NAMALWA (cell line): ENCODE results near the gene CRISPLD2.

Experiments used
- DNase-seq: peaks from one replicate; pipeline ENCODE4 v3.0.0-alpha.2; 2015; ENCODE audit warnings: low spot score

Gene CRISPLD2

DNA sequence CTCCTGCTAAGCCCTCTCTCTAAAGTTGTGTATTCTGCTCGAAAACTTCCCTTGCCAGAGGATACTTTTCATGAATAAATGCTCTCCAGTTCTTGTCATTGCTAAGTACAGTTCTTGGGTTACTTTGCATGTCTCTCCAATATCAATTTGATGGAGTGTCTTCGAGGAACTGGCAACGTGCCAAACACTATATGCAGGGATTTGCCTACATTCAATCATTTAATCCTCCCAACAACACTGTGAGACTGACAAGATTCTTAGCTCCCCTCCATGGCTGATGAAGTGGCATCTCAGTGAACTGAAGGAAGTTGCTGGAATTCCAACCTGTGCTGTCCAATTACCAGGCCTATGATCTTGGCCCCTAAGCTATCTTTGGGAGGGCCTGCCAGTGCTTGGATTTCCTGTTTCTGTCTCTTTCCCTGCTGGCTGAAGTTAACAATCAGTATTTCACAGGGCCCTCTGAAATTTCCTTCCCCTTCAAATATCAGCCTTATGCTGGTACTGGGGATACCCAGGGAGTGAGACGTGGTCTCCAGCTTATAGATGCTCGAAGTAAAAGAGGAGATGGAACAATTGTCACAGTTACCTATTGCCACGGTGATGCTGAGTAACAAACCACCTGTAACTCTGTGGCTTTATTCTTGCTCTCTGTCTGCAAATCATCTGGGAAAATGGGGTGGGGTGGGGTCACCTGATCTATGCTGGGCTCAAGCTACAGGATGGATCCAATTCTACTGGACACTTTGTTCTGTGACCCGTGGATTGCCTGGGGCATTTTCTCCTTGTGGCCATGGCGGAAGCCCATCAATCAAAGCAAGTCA, 19.4 kb upstream of the CRISPLD2 start:
- DNase-seq = no peak

DNA sequence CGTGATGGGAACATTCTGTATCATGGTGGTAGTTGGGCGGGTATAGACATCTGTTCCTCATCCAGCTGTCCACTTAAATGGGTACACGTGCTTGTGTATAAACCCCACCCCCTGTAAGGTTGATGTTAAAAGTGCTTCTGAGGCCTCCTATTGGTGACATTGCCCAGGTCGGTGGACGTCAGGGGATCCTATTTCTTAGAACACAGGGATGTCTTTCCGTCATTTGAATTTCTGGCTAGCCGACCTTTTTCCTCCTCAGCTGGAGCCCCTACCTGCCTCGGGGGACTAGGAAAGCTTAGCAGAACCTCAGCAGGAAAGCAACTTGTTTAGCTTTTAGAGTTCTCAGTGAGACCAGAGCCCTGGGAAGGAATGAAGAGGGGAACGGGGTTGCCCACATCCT, 16.6 kb upstream of the CRISPLD2 start:
- DNase-seq = no peak

DNA sequence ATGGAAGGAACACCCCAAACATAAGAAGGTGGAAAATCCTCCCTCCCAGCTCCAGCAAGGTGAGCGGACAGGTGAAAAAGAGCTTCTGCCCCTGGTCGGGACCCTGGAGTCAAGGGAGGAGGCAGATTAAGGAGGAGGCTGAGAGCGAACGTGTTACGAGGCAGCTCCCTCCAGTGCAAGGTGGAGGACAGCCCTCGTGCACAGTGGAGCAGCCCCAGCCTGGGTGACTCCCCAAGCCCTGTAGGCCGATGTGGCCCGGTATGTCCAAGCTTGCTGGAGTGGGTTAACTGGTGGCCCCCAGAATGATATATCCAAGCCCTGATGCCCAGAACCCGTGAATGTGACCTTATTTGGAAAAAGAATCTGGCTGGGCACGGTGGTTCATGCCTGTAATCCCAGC, 15.5 kb upstream of the CRISPLD2 start:
- DNase-seq = no peak

DNA sequence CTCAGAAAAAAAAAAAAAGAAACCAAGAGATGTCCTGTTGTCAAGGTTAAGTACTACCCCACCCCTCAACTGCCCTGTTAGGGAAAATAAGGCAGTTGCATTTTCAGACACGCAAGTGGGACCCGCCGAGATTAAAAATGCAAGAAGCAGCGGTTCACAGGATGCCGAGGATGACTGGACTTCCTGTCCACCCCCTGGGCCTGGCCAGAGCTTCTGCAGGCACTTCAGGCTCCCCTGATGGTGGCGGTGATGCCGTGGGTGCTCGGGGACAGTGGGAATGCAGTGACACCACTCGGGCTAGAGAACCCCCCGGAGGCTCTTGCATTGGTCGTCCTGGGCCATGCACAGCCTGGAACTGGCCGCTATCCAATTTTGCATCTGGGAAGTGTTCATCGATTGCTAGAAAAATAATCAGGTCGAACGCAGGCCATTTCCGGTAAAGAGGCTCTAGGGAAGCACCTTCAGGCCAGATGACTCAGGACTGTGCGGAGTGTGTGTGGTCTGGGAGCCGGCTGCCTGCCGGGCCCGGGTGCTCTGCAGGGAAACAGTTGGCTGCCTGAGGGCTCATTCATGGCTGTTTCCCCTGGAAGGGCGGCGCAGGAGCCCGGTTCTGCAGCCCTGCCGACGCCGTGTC, 13.4 kb upstream of the CRISPLD2 start:
- no peak for DNase-seq

DNA sequence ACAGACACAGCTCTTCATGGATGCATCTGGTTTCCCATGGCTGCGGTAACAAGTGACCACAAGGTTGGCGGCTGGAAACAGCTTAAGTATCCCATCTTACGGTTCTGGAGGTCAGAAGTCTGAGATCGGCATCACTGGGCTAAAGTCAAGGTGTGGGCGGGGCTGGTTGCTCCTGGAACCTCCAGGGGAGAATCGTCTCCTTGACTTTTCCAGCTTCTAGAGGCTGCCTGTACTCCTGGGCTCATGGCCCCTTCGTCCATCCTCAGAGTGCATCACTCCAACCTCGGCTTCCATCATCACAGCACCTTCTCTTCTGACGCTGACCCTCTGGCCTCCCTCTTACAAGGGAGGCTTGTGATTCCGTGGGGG, 12.9 kb upstream of the CRISPLD2 start:
- no peak for DNase-seq

DNA sequence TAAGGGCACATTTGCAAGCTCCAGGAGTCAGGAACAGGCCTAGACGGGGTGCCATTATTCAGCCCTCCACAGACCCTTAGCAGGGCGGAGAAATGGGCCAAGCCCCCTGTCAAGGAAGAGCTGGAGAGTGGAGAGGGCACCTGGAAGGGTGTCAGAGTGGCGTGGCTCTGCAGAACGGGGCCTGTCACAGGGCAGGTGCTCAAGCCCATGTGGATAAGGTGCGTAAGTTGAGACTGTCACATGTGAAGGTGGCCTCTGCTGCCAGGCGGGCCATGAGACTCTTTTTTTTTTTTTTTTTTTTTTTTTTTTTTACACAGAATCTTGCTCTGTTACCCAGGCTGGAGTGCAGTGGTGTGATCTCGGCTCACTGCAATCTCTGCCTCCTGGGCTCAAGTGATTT, 12.0 kb upstream of the CRISPLD2 start:
- no peak for DNase-seq

DNA sequence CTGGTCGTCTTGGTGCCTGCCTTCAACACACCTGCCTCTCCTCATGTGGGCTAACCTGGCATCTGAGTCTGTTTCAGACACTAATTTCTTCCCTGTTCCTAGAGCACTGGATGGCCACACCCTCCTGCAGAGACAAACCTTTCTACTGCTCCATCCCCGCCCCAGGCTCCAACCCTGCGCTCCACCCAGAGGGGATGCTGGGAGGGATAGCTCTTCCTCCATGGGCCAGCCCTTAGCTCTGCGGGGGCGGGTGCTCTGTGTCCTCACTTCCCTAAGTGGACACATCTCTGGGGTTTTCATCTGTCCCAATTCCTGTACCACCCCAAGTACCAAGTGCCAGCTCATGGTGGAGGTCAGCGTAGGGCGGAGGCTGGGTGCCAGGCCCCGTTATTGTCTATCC, 11.0 kb upstream of the CRISPLD2 start:
- no peak for DNase-seq

DNA sequence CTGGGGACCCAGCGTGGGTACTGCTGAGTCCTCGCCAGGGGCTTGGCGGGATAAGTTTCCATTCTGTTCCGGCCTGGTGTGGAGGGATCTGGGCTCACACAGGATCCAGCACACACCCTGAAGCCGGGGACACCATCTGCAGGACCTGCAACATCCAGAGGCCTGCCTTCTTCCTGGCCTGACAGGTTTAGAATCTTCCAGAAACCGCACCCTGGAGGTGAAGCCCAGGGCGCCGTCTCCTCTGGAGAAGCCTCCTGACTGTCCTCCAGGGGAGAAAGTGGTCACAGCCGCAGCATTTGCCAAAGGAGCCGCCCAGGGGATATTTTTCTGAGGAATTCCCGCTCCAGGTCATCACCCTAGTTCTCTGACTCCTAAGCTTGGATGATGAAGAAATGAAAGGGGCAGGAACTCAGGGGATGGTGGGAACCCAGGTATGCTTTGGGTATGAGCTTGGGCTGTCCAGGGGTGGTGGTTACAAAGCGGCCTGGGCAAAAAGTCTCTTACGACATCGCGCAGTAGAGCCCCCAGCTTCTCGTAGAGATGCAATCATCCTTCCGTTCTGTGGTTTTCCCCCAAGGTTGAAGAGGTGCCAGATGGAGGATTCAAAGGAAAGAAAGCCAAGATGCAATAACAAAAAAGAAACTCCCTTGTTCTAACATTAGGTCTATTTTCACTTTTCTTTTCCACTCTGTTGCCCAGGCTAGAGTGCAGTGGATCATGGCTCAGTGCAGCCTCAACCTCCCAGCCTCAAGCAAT, 9.1 kb upstream of the CRISPLD2 start:
- DNase-seq = no peak

DNA sequence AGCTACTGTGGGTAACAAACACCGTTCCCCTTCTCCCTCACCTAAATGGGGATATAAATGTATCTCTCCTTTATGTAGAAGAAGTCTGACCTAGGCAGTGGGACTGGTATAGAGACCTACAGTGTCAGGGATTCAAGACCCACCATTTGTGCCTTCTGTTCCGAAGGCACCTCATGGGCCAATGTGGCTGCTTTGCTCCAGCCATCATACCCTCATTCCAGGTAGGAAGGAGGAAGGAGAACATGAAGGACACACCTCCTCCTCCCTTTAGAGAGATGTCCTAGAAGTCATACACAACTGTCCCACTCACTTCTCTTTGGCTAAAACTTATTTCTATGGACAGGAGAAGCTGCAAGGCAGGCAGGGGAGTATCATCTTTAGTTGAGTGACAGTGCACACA, 8.3 kb upstream of the CRISPLD2 start:
- DNase-seq = no peak

DNA sequence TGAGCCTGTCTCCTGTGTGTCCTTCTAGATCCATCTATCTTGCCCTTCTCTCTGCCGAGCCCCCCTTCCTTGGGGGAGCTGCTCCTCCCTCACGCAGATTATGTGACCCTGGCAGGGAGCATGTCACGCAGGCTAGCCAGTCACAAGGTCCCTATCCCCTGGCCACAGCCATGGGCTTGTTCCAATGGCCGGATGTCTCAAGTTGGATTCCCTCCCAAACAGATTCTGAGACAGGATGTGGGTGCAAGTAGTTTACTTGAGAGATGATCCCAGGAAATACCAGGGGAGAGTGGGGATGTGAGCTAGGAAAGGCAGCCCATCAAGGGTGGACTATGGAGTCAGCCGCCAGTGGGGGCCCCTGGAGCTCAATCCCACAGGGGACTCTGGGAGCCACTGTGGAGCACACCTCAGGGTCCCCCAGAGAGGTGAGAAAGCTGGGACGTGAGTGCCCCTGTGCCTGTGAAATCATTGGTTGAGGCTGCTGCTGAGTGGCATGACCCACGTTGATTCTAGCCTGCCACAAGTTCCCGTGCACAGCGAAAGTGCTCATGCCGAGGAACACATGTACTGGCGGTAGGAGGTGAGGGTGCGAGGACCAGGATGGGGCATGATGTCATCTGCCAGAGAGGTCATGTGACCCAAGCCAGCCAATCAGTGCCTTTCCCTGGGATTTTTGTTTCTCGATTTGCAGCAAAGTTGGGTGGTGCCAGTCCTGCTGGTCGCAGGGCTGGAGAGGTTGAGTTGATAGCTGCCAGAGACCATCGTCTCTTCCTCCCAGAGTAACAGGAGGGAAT, 6.4 kb upstream of the CRISPLD2 start:
- no peak for DNase-seq

DNA sequence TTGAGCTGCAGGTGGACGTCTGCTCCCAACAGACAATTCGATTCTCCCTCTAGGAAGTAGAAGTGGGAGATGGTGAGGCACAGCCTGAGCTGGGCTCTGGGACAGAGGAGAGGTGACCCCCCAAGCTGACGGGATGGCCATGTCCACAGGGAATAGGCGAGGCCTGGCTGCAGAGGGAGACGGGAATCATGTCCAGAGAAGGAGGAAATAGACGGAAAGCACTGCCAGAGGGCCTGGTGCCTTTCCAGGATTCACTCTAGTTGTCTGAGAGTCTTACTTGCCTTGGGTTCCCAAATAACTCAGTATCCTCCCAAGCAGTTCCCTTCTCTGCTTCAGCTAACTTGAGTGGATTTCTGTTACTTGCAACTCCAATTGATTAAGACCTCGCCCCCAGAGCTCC, 4.3 kb upstream of the CRISPLD2 start:
- DNase-seq = no peak

DNA sequence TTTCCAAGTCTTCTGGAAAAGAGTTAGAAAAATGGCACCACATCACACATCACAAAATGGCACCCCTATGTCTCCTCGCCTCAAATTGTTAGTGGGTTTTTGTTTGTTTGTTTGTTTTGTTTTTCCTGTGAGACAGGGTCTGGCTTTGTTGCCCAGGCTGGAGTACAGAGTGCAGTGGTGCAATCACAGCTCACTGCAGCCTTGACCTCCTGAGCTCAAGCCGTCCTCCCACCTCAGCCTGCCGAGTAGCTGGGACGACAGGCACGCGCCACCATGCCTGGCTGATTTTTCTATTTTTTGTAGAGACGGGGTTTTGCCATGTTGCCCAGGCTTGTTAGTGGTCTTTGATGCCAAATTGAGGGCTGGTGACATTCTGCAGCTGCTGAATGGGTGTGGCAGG, 3.8 kb upstream of the CRISPLD2 start:
- no peak for DNase-seq

DNA sequence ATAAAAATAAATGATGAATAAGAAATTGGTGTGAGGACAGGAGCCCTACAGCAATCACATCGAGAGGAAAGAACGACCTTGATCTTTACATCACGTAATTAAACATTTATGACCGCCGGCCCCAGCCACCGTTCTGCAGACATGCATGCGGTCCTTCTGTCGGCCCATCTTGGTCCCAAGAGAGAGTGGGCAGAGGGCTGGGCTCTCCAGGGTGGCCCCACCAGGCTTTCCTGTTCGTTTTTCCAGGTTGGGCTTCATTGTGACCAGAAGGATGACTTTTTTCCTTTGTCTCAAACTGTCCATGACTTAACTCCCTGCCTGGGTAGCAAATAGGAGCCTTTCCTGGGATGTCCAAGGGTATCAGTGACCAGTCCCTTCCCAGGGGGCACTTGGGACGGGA, 3.3 kb upstream of the CRISPLD2 start:
- DNase-seq = no peak

DNA sequence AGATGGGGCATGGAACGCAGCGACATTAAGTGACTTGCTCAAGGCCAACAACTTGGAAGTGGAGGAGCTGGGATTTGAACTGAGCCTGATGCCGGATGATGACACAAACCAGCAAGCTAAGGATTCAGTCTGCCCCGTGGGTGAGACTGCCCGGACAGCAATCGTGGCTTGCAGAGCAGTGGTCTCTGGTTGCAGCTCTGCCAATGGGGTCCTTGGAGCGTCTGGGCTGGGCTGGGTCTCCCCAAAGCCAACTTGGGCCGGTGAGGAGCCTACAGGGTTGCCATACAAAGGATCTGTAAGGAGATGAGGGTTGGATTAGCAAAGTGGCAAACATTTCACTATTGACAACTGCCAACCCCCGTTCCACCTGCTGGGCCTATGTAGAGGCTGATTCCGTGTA, 2.6 kb upstream of the CRISPLD2 start:
- DNase-seq = no peak

DNA sequence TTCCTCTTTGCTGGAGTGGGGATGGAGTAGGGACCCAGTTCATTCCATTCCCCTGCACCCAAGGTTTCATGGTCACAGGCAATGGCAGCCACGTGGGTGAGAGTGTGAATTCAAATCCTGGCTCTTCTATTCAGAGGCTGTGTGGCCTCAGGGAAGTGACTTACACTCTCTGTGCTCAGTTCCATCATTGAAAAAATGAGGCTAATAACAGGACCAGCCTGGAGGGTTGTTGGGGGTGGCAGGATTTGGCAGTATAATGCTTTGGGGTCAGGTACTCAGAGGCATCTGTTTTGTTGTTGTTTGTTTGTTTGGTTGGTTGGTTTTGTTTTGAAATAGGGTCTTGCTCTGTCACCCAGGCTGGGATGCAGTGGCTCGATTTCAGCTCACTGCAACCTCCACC, 2.2 kb upstream of the CRISPLD2 start:
- DNase-seq = no peak

DNA sequence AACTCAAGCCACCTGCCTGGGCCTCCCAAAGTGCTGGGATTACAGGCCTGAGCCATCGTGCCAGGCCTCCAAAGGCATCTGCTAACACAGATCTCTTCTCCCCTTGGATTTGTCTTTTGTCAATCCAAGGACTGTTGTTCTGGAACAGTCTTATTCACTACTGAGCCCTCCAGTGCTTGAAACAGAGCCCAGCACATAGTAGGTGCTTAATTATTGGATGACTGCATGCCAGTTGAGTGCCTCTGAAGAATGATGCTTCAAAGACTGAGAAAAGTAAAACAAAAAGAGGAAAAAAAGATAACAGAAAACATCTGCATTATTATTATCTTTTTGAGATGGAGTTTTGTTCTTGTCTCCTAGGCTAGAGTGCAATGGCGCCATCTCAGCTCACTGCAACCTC, 1.7 kb upstream of the CRISPLD2 start:
- DNase-seq = no peak

DNA sequence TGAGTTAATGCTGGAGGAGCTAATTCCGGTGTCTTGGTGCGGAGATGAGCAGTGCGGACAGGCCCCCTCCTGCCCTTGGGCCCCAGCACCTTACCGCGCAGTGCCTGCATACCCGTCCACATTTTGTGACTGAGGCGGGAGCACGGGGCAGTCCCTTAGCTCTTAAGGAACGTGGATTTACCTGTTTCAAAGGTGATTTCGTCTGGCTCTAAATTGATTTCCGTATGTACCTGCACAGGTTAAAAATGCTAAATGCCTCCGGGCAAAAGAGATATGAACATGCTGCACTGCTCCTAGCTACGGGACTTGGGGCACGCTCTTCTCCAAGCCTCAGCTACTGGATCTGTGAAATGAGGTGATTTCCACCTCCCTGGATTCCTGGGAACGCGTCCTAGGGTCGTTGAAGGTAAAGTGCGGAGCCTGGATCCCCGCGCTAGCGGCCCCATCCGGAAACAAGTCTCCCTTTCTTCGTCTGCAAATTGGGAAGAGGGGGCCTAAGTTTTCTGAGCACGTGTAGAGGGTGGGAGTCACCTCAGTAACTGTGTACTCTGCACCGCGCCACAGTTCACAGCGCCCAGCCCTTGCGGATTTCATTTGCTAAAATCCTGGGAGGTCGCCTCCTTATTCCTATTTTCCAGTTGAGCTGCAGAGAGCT, 669 bp upstream of the CRISPLD2 start:
- DNase-seq = no peak

DNA sequence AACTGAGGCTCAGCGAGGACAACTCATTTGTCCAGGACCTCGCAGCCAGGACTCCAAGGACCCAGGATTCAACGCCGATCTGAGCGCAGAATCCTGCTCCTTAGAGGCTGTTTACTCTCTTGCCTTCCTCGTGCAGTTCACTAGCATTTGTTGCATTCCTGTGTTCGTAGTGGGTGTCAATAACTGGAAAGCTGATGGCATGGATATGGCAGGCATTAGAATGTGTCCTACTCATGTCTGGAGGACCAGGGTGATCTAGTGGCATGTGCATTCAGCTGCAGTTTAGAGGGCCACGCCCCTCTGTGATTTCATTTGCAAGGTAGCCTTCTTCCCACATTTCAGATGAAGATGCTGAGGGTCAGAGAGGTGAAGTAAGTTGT, 510 bp downstream of the CRISPLD2 start:
- DNase-seq = no peak

DNA sequence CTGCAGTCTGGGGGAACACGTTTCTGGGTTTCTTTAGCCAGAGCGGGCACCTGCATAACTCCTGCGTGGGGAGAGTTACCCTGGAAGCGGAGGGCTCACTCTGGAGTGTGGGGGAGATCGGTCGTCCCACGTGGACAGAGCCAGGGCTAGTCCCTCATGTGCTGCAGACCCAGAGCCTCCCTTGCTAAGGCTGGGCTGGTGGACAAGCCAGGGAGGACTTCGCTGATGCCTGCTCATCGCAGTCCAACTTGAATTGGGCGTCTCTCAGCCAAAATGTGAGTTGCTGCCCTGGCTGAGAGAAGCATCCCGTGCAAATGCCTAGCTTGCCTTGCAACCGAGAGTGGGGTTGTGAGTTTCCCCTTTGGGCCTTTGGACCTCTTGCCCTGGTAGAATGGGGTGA, 986 bp downstream of the CRISPLD2 start:
- DNase-seq = no peak

DNA sequence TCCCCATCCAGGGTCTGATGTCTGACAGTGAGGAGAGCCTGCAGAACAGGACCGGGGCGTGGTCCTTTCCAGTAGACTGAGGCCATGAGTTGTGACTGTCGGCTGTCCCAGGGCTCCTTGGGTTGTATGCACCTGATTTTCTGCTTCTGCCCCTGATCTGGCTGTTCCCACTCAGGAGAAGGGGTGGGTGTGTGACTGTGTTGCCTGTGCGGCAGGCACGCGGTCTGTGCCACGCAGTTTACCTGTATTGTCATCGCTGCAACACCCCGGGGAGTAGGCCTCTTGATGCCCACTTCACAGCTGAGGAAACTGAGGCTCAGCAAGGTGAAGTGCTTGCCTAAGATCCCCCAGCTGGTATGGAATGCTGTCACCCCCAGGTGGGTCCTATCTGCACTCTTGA, 1.4 kb downstream of the CRISPLD2 start:
- no peak for DNase-seq

DNA sequence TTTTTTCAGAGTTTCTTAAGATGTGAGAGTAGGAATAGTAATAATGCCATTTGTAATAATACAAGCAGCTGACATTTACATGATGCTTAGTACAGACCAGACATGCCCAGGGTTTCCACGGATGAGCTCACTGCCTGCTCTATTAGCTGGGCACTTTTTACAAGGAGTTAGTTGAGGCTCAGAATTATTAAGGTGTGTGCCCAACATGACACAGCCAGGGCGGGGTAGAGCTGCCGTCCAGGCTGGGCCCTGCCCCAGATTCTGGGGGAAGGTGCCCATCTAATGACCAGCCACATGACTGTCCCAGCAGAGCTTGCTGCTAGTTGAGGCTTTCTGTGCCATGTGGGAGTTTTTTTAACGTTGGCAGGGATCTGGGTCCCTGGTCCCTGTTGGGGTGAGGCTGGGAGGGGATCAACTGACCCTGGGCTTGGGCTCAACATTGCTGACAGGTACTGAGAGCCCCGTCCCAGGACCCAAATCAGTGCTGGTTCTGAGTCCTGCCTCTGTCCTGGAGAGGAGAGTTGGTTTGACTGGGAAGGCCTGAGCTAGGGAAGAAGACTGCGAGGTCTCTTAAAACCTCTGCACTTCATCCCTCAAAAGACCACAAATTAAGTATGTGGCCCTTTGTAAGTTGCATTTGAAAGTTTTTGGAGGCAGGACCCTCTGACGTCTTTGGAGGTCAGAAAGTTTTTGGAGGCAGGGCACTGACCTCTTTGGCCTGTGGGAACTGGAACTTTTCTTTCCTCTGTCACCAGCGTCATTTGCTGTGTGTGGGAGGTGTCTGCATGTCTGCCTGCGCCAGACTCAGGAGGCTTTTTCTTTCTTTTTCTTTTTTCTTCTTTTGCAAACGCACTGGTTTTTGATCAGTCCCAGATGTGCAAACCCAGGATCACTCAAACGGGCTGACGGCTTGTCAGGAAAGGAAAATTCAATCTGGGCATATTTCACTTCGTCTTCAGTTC, 2.2 kb downstream of the CRISPLD2 start:
- DNase-seq = no peak
